H9 (cell line): ENCODE results near the gene ZNF396. TPM values are rescaled to one million over a fixed set of nuclear protein-coding genes. Genes with fewer than 3 reads are reported as not detected.

ENCODE experiments used
- DNase-seq: peaks from one replicate; pipeline ENCODE4 v3.0.0-alpha.2; 2017
- H2AFZ ChIP-seq: one replicate; pipeline ENCODE4 v1.6.1; 2013; ENCODE audit warnings: mild to moderate bottlenecking, low read length, control low read depth, moderate library complexity
- H2AK5ac ChIP-seq: 2 replicates; pipeline ENCODE4 v1.6.1; 2013; ENCODE audit warnings: low read length, control low read depth, mixed read lengths; ENCODE audit not compliant: insufficient read length
- H2BK120ac ChIP-seq: one replicate; pipeline ENCODE4 v1.6.1; 2013; ENCODE audit warnings: low read depth, mild to moderate bottlenecking, low read length, control low read depth, inconsistent platforms; ENCODE audit not compliant: poor library complexity, severe bottlenecking
- H2BK12ac ChIP-seq: 2 replicates; pipeline ENCODE4 v1.6.1; 2013; ENCODE audit warnings: low read length, control low read depth, mixed read lengths, low read depth; ENCODE audit not compliant: insufficient read length
- H2BK15ac ChIP-seq: 2 replicates; pipeline ENCODE4 v1.6.1; 2013; ENCODE audit warnings: low read depth, low read length, control low read depth
- H2BK20ac ChIP-seq: one replicate; pipeline ENCODE4 v1.6.1; 2013; ENCODE audit warnings: low read depth, mild to moderate bottlenecking, low read length, control low read depth, inconsistent platforms; ENCODE audit not compliant: poor library complexity, severe bottlenecking
- H2BK5ac ChIP-seq: 2 replicates; pipeline ENCODE4 v1.6.1; 2013; ENCODE audit warnings: low read length, control low read depth, mixed read lengths; ENCODE audit not compliant: insufficient read length
- H3K14ac ChIP-seq: 2 replicates; pipeline ENCODE4 v1.6.1; 2013; ENCODE audit warnings: low read length, control low read depth; ENCODE audit not compliant: insufficient read depth
- H3K18ac ChIP-seq: 2 replicates; pipeline ENCODE4 v1.6.1; 2013; ENCODE audit warnings: low read depth, mild to moderate bottlenecking, mixed read lengths, low read length, control low read depth; ENCODE audit not compliant: insufficient read length
- H3K23ac ChIP-seq: 2 replicates; pipeline ENCODE4 v1.6.1; 2013; ENCODE audit warnings: low read length, control low read depth, mixed read lengths, low read depth; ENCODE audit not compliant: insufficient read length
- H3K23me2 ChIP-seq: 2 replicates; pipeline ENCODE4 v1.6.1; 2013; ENCODE audit warnings: low read depth, mild to moderate bottlenecking, mixed read lengths, low read length, control low read depth; ENCODE audit not compliant: insufficient read length, poor library complexity, severe bottlenecking
- H3K27ac ChIP-seq: 2 replicates; pipeline ENCODE4 v1.5.1; 2013; ENCODE audit warnings: low read length, control low read depth, mixed read lengths, low read depth; ENCODE audit not compliant: insufficient read length
- H3K27me3 ChIP-seq: 2 replicates; pipeline ENCODE4 v1.6.1; 2013; ENCODE audit warnings: low read length, control low read depth, inconsistent platforms; ENCODE audit not compliant: insufficient read depth
- H3K4ac ChIP-seq: 2 replicates; pipeline ENCODE4 v1.6.1; 2013; ENCODE audit warnings: low read depth, mild to moderate bottlenecking, control low read depth, inconsistent platforms, low read length, moderate library complexity
- H3K4me1 ChIP-seq: 2 replicates; pipeline ENCODE4 v1.6.1; 2013; ENCODE audit warnings: low read length, control low read depth, inconsistent platforms; ENCODE audit not compliant: insufficient read depth
- H3K4me2 ChIP-seq: 2 replicates; pipeline ENCODE4 v1.6.1; 2013; ENCODE audit warnings: low read length, control low read depth, mixed read lengths; ENCODE audit not compliant: insufficient read length, insufficient read depth
- H3K56ac ChIP-seq: 2 replicates; pipeline ENCODE4 v1.6.1; 2013; ENCODE audit warnings: low read depth, mild to moderate bottlenecking, mixed read lengths, low read length, control low read depth; ENCODE audit not compliant: insufficient read length
- H3K79me1 ChIP-seq: 2 replicates; pipeline ENCODE4 v1.6.1; 2013; ENCODE audit warnings: low read depth, mild to moderate bottlenecking, moderate library complexity, low read length, control low read depth, inconsistent platforms; ENCODE audit not compliant: insufficient read depth, poor library complexity, severe bottlenecking
- H3K79me2 ChIP-seq: 2 replicates; pipeline ENCODE4 v1.6.1; 2013; ENCODE audit warnings: low read length, control low read depth, inconsistent platforms; ENCODE audit not compliant: insufficient read depth
- H3K9ac ChIP-seq: 2 replicates; pipeline ENCODE4 v1.6.1; 2013; ENCODE audit warnings: low read length, control low read depth, mixed read lengths; ENCODE audit not compliant: insufficient read length; ENCODE audit errors: extremely low read depth
- H3K9me3 ChIP-seq: one replicate; pipeline ENCODE4 v1.6.1; 2013; ENCODE audit warnings: low read depth, low read length, inconsistent platforms; ENCODE audit not compliant: control insufficient read depth
- H3T11ph ChIP-seq: one replicate; pipeline ENCODE4 v1.6.1; 2013; ENCODE audit warnings: mild to moderate bottlenecking, low read length, control low read depth, inconsistent platforms
- H4K20me1 ChIP-seq: one replicate; pipeline ENCODE4 v1.6.1; 2013; ENCODE audit not compliant: control insufficient read depth, insufficient read length, insufficient read depth
- H4K5ac ChIP-seq: 2 replicates; pipeline ENCODE4 v1.6.1; 2013; ENCODE audit warnings: low read depth, mild to moderate bottlenecking, mixed read lengths, low read length, control low read depth; ENCODE audit not compliant: insufficient read length
- H4K8ac ChIP-seq: replicated peaks from 2 replicates; pipeline ENCODE4 v1.6.1; 2013; ENCODE audit warnings: low read length, control low read depth, mixed read lengths, low read depth; ENCODE audit not compliant: insufficient read length
- H4K91ac ChIP-seq: 2 replicates; pipeline ENCODE4 v1.6.1; 2013; ENCODE audit warnings: low read depth, mild to moderate bottlenecking, moderate library complexity, mixed read lengths, low read length, control low read depth; ENCODE audit not compliant: insufficient read length
- H3K27ac Mint-ChIP-seq, 3 experiments: 2 replicates in 2 of 3; 3 replicates in 1 of 3; pipeline ENCODE4 v1.8.0; 2020 to 2021; ENCODE audit warnings: mixed read lengths in 3 of 3, mild to moderate bottlenecking in 1 of 3, moderate library complexity in 1 of 3
- H3K27me3 Mint-ChIP-seq: 2 replicates; pipeline ENCODE4 v1.8.0; 2021; ENCODE audit warnings: low read depth, mild to moderate bottlenecking, moderate library complexity, mixed read lengths
- H3K36me3 Mint-ChIP-seq, 3 experiments: 2 replicates in 2 of 3; 3 replicates in 1 of 3; pipeline ENCODE4 v1.8.0; 2020 to 2021; ENCODE audit warnings: low read depth in 3 of 3, mixed read lengths in 3 of 3; ENCODE audit not compliant: insufficient read depth in 1 of 3
- H3K4me1 Mint-ChIP-seq, 2 experiments: 2 replicates each; pipeline ENCODE4 v1.8.0; 2020; ENCODE audit warnings: mixed read lengths in 2 of 2
- H3K4me3 Mint-ChIP-seq, 2 experiments: 2 replicates in 1 of 2; 3 replicates in 1 of 2; pipeline ENCODE4 v1.8.0; 2020 to 2021; ENCODE audit warnings: mild to moderate bottlenecking in 2 of 2, mixed read lengths in 2 of 2, moderate library complexity in 1 of 2
- H3K9me3 Mint-ChIP-seq, 2 experiments: 2 replicates in 1 of 2; 3 replicates in 1 of 2; pipeline ENCODE4 v1.8.0; 2020; ENCODE audit warnings: mild to moderate bottlenecking in 2 of 2, mixed read lengths in 2 of 2, moderate library complexity in 1 of 2
- CTCF ChIP-seq: fragments of 200-600 bp; sonication (generic); conservative IDR thresholded peaks from 3 replicates; pipeline ENCODE4 v1.8.0; 2021; ENCODE audit warnings: antibody characterized with exemption, mild to moderate bottlenecking
- WGBS: extraction: QIAGEN DNeasy Blood & Tissue Kit; methylation state at CpG from one replicate; pipeline ENCODE4 v1.1.7; 2013; ENCODE audit warnings: missing lambda C conversion rate, low lambda C conversion rate, mixed read lengths; ENCODE audit not compliant: insufficient read length; ENCODE audit errors: extremely low coverage; 5-methylcytosine and 5-hydroxymethylcytosine counted together
- total RNA-seq: library from RNA; stranded (reverse); gene quantifications from 2 replicates; pipeline ENCODE4 v1.2.1, GENCODE V29; 2021

ZNF396 gene
- total RNA-seq, 1 experiment from 2014 or later: 1.2 TPM

GRCh38 chr18:35334212-35334611 is 42.9 kb downstream of the ZNF396 start:
- no peak for DNase-seq
- H3K79me2 ChIP-seq: no peaks in the 10 kb centered on the region
- H3K27me3 ChIP-seq: no peaks in the 10 kb centered on the region
- no peak overlapping the region for H2BK15ac ChIP-seq
- no peak overlapping the region for H4K8ac ChIP-seq
- H3K27ac Mint-ChIP-seq: no peak overlapping the region
- no peaks in the 10 kb centered on the region for H3K4me1 Mint-ChIP-seq
- WGBS: no CpG with 5 or more reads among the region's 1 CpG
- no peak overlapping the region for H2BK120ac ChIP-seq
- H3K27me3 Mint-ChIP-seq: no peaks in the 10 kb centered on the region
- H3K4ac ChIP-seq: no peak overlapping the region
- no peak overlapping the region for H3K18ac ChIP-seq
- H2AK5ac ChIP-seq: no peak overlapping the region
- H4K5ac ChIP-seq: no peak overlapping the region
- H2AFZ ChIP-seq: no peak overlapping the region
- no peak overlapping the region for H2BK5ac ChIP-seq
- no peak overlapping the region for H3K27ac ChIP-seq
- no peak overlapping the region for H2BK12ac ChIP-seq
- H3K9ac ChIP-seq: no peak overlapping the region
- H3T11ph ChIP-seq: no peak overlapping the region
- H3K4me1 ChIP-seq: no peaks in the 10 kb centered on the region
- H3K14ac ChIP-seq: no peak overlapping the region
- no peaks in the 10 kb centered on the region for H3K9me3 Mint-ChIP-seq
- H3K9me3 ChIP-seq: no peaks in the 10 kb centered on the region
- no peaks in the 10 kb centered on the region for H3K23me2 ChIP-seq
- H2BK20ac ChIP-seq: no peak overlapping the region
- no peak for TF ChIP-seq CTCF
- peaks cover 3% of the 10 kb centered on the region for H3K79me1 ChIP-seq
- H3K4me2 ChIP-seq: no peak overlapping the region
- H3K56ac ChIP-seq: no peak overlapping the region
- no peak overlapping the region for H3K23ac ChIP-seq
- no peaks in the 10 kb centered on the region for H4K20me1 ChIP-seq
- no peak overlapping the region for H3K4me3 Mint-ChIP-seq
- peaks cover 42 to 63% (median 62%) of the 10 kb centered on the region in 3 experiments; a peak in 6 of 7 replicates for H3K36me3 Mint-ChIP-seq
- H4K91ac ChIP-seq: no peak overlapping the region
